Fibroblast of lung (primary cell): Measurements from ENCODE around the gene HSD17B12.

Experiments used
- CTCF ChIP-seq, 2 donors: IDR thresholded peaks in 1 of 2; conservative IDR thresholded peaks in 1 of 2; 1 replicate in 1 of 2; 2 replicates in 1 of 2; pipeline ENCODE4 v1.5.1; 2011 to 2012; ENCODE audit warnings: low read length in 2 of 2, control low read depth in 1 of 2, inconsistent platforms in 1 of 2, low read depth in 1 of 2, mild to moderate bottlenecking in 1 of 2
- EZH2 ChIP-seq: IDR thresholded peaks from 2 replicates; pipeline ENCODE4 v1.5.1; 2012; ENCODE audit warnings: low read length, control low read depth, mild to moderate bottlenecking; ENCODE audit errors: missing control alignments

- TF ChIP-seq CTCF (conservative IDR thresholded peaks at IDR 0.05 in 1 of 2, IDR thresholded peaks at IDR 0.05 in 1 of 2; ENCODE audit: low read depth in 1 of 2, low read length in 2 of 2) (no peak), EZH2 (no peak)
These were observed 223.4 kb downstream of the HSD17B12 start for GRCh38 chr11:43903969-43904368.
